ENCODE measurements around the gene TBL1X.
A peak's percentile ranks its signal among the peaks of the same experiment; 100 is the strongest.
"Not testable (repeated sequence)": the region's sequence is repeated elsewhere in the genome, so short reads cannot be mapped to it uniquely, and the experiment has no call there.

The TBL1X gene

GRCh38 chrX:9459186-9459748 lies 5.6 kb upstream of the TBL1X start:
- Histone ChIP-seq H3K4me1 (peaks cover 19% of the 10 kb centered on the region), H3K4me3 (no peak overlapping the region), H3K27me3 (no peaks in the 10 kb centered on the region), H3K9me3 (no peaks in the 10 kb centered on the region), H4K20me1 (no peaks in the 10 kb centered on the region), H3K36me3 (no peaks in the 10 kb centered on the region), H3K4me2 (no peak overlapping the region), H3K9ac (no peak overlapping the region), H3K27ac (no peak overlapping the region)
- TF ChIP-seq Cebpa-rat (IDR thresholded peaks at IDR 0.05), result no peak

DNA sequence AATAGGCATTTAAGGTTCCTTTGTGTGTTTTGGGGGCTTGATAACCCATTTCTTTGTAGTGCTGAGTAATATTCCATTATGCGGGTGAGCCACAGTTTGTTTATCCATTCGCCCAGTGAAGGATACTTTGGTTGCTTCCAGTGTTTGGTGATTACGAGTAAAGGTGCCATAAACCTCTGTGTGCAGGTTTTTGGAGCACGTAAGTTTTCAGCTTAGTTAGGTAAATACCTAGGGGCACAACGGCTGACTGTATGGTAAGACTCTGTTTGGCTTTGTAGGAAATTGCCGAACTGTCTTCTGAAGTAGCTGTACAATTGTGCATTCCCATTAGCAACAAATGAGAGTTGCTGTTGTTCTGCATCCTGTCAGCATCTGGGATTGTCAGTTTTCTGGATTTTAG lies 3.8 kb upstream of the TBL1X start:
- no peak overlapping the region for H3K4me3 ChIP-seq
- TF ChIP-seq Cebpa-rat (IDR thresholded peaks at IDR 0.05), result no peak
- no peak overlapping the region for H3K27ac ChIP-seq
- H3K4me2 ChIP-seq, result no peak overlapping the region
- no peaks in the 10 kb centered on the region for H4K20me1 ChIP-seq
- H3K36me3 ChIP-seq, result no peaks in the 10 kb centered on the region
- no peak overlapping the region for H3K9ac ChIP-seq
- no peaks in the 10 kb centered on the region for H3K27me3 ChIP-seq
- peaks cover 19% of the 10 kb centered on the region for H3K4me1 ChIP-seq
- peaks cover 7% of the 10 kb centered on the region for H3K9me3 ChIP-seq

DNA sequence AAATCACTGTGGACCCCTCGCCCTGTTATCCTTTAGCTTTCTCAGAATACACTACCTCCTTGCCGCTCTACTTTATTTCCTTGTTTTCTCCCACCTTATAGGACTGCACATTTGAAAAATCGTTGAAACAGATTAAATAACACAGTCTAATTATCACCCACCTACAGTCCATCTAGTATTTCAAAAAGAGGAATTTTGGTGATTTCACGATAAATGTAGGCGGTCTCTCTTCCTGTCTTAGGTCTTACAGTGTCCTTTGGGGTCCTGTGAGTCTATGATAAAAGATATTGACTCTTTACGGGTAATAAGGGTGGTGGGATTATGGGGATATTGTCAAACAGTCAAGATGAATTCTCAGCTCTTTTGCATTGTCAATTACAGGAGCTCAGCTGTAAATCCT lies 2.4 kb upstream of the TBL1X start:
- Histone ChIP-seq H3K4me2 (peak overlapping the region; percentile 43), H3K27ac (peak overlapping the region; percentile 59), H3K4me3 (no peak overlapping the region), H4K20me1 (peaks cover 13% of the 10 kb centered on the region), H3K4me1 (peaks cover 28% of the 10 kb centered on the region), H3K27me3 (no peaks in the 10 kb centered on the region), H3K9me3 (peaks cover 7% of the 10 kb centered on the region), H3K9ac (no peak overlapping the region), H3K36me3 (no peaks in the 10 kb centered on the region)
- TF ChIP-seq Cebpa-rat (IDR thresholded peaks at IDR 0.05), result no peak

DNA sequence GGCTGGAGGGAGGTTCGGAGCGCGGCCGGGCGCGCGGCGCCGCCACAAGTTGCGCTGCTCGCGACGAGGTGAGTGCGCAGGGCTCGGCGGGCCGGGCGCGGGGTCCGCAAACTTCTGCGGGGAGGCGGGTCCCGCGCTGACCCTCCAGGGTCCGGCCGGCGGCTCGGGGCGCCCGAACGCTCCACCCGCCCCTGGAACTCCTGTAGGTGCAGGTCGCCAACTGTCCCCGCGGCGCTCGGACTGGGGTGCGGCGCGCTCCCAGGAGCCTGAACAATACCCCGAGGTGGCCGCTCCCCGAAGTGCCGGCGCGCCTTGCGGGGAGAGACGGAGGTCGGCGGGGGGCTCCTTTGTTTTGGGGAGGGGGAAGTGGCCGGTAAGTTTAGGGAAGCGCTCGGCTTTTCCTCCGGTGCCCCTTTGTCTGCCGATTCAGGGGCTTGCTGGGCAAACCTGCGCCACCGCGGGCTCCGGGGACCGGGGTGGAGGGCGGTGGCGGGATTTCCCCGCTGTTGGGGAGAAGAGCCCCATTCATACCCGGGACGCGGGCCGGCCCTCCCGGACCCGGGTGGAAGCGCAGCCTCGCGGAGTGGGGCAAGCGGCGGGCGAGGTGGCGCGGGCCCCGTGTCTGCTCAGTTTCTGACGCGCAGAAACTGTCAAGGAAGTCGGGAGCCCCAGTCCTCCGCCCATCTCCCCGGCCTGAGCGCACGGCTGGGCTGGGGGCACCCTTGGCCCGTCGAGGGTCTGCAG lies 694 bp downstream of the TBL1X start:
- Histone ChIP-seq H3K4me2 (peak overlapping the region; percentile 74), H4K20me1 (peaks cover 44% of the 10 kb centered on the region), H3K27ac (peak overlapping the region; percentile 93), H3K4me3 (peak overlapping the region; percentile 82), H3K9ac (peak overlapping the region; percentile 90), H3K36me3 (peaks cover 28% of the 10 kb centered on the region), H3K27me3 (no peaks in the 10 kb centered on the region), H3K4me1 (peaks cover 38% of the 10 kb centered on the region), H3K9me3 (peaks cover 7% of the 10 kb centered on the region)
- no peak for TF ChIP-seq Cebpa-rat (IDR thresholded peaks at IDR 0.05)

- H3K27ac ChIP-seq, result peak overlapping the region; percentile 93
- H3K4me1 ChIP-seq, result peaks cover 38% of the 10 kb centered on the region
- TF ChIP-seq Cebpa-rat (IDR thresholded peaks at IDR 0.05), result no peak
- peak overlapping the region; percentile 74 for H3K4me2 ChIP-seq
- peaks cover 50% of the 10 kb centered on the region for H4K20me1 ChIP-seq
- H3K36me3 ChIP-seq, result peaks cover 33% of the 10 kb centered on the region
- peak overlapping the region; percentile 90 for H3K9ac ChIP-seq
- H3K9me3 ChIP-seq, result peaks cover 7% of the 10 kb centered on the region
- no peaks in the 10 kb centered on the region for H3K27me3 ChIP-seq
- H3K4me3 ChIP-seq, result peak overlapping the region; percentile 82
Measured at GRCh38 chrX:9466124-9466495, 1.3 kb downstream of the TBL1X start.

DNA sequence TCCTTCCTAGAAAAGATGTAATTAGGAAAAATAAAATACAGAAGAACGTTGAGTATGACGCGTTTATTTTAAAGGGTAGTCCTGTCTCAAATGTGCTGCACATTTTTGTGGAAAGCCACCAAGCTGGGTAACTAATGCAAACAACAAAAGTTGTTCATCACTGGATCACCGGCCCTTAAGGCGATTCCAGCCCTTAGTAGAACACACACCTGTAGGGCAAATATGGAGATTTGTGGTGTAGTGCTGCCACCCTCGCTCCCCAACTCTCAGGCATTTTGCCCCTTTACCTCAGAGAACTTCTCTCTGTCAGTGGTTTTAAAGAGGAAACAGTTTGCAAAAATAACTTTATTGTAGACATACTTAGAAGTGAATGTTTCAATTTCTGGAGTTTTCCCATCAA lies 1.9 kb downstream of the TBL1X start:
- Histone ChIP-seq H3K36me3 (peaks cover 38% of the 10 kb centered on the region), H3K4me1 (peaks cover 38% of the 10 kb centered on the region), H4K20me1 (peaks cover 56% of the 10 kb centered on the region), H3K4me2 (peak overlapping the region; percentile 74), H3K27me3 (no peaks in the 10 kb centered on the region), H3K9me3 (peaks cover 7% of the 10 kb centered on the region), H3K4me3 (peak overlapping the region; percentile 82), H3K27ac (peak overlapping the region; percentile 93; the same call in 1 of the 2 replicates), H3K9ac (peak overlapping the region; percentile 90)
- TF ChIP-seq Cebpa-rat (IDR thresholded peaks at IDR 0.05), result no peak

DNA sequence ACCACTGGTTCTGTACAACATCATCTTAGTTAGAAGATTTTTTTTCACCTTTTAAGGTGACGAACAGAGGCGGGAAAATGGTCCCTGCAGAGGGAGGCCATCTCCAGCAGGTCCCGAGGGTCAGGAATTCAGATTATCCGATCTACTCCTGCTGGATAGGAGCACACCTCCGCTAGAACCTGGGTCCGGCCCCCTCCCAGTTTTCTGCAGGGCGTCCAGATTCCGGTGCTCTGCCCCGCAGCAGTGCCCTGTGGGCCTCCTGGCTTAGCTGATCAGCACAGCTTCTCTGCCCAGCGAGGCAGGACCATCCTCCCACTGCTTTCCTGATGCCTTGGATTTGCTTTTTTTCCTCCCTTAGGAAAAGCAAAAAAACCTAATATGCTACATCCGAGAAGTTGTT lies 2.3 kb downstream of the TBL1X start:
- Histone ChIP-seq H3K4me2 (peak overlapping the region; percentile 74), H3K27ac (no peak overlapping the region), H3K9ac (peak overlapping the region; percentile 55; the same call in 1 of the 2 replicates), H3K27me3 (no peaks in the 10 kb centered on the region), H3K9me3 (peaks cover 7% of the 10 kb centered on the region), H4K20me1 (peaks cover 60% of the 10 kb centered on the region), H3K36me3 (peaks cover 42% of the 10 kb centered on the region), H3K4me3 (peak overlapping the region; percentile 82), H3K4me1 (peaks cover 37% of the 10 kb centered on the region)
- no peak for TF ChIP-seq Cebpa-rat (IDR thresholded peaks at IDR 0.05)

DNA sequence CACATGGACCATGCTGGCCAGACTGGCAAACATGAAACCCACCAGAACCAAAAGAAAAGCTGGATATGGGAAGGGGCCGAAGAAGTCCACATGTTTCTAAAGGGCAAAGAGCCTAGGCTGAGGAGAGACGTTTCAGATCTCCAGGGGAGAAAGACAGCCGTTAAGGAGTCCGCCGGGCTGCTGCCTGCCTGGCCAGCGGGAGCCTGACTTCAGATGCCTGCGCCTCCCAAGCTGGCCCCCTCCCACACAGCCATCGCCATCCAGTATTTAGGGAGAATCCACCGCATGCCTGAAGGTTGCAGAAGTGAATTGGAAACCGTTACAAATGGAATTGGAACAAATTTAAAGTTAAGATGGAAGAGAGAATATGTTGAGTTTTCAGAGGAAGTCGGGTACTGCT lies 2.9 kb downstream of the TBL1X start:
- Histone ChIP-seq H4K20me1 (peaks cover 66% of the 10 kb centered on the region), H3K4me1 (peaks cover 31% of the 10 kb centered on the region), H3K9ac (no peak overlapping the region), H3K4me2 (peak overlapping the region; percentile 74), H3K4me3 (no peak overlapping the region), H3K27ac (no peak overlapping the region), H3K9me3 (peaks cover 7% of the 10 kb centered on the region), H3K36me3 (peaks cover 42% of the 10 kb centered on the region), H3K27me3 (no peaks in the 10 kb centered on the region)
- TF ChIP-seq Cebpa-rat (IDR thresholded peaks at IDR 0.05), result no peak

GRCh38 chrX:9471571-9471985 lies 6.7 kb downstream of the TBL1X start:
- peaks cover 98% of the 10 kb centered on the region for H4K20me1 ChIP-seq
- no peak overlapping the region for H3K27ac ChIP-seq
- no peaks in the 10 kb centered on the region; the same call in 1 of the 2 replicates for H3K9me3 ChIP-seq
- peaks cover 34% of the 10 kb centered on the region for H3K4me1 ChIP-seq
- H3K4me3 ChIP-seq, result no peak overlapping the region
- H3K4me2 ChIP-seq, result no peak overlapping the region
- H3K27me3 ChIP-seq, result no peaks in the 10 kb centered on the region
- peaks cover 57% of the 10 kb centered on the region for H3K36me3 ChIP-seq
- TF ChIP-seq Cebpa-rat (IDR thresholded peaks at IDR 0.05), result no peak
- no peak overlapping the region for H3K9ac ChIP-seq

- Histone ChIP-seq H3K27ac (no peak overlapping the region), H4K20me1 (peaks cover 77% of the 10 kb centered on the region), H3K4me2 (no peak overlapping the region), H3K27me3 (no peaks in the 10 kb centered on the region), H3K36me3 (peaks cover 54% of the 10 kb centered on the region), H3K9ac (no peak overlapping the region), H3K9me3 (peaks cover 10% of the 10 kb centered on the region), H3K4me1 (peaks cover 33% of the 10 kb centered on the region), H3K4me3 (no peak overlapping the region)
- TF ChIP-seq Cebpa-rat (IDR thresholded peaks at IDR 0.05), result no peak
Measured at GRCh38 chrX:9473708-9474107, 8.8 kb downstream of the TBL1X start.

DNA sequence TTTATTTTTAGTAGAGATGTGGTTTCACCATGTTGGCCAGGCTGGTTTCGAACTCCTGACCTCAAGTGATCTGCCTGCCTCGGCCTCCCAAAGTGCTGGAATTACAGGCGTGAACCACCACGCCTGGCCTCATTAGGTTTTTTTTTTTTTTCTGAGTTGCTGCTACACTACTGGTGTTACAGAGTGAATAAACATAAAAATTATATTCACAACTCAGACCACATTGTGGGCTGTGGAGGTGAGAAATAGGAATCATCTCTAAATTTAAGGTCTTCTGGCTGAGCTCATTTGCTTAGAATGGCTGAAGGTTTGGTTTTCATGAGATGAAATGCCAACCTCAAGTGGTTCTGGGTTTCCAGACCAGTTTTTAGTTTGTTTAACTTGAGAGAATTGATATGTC lies 10.6 kb downstream of the TBL1X start:
- H3K27me3 ChIP-seq, H3K9ac ChIP-seq, H3K4me3 ChIP-seq, H3K27ac ChIP-seq: not testable (repeated sequence)
- Histone ChIP-seq H3K4me2 (peak overlapping the region; percentile 81), H4K20me1 (peaks cover 60% of the 10 kb centered on the region), H3K4me1 (peaks cover 33% of the 10 kb centered on the region), H3K9me3 (peaks cover 25% of the 10 kb centered on the region), H3K36me3 (peaks cover 47% of the 10 kb centered on the region)

Data from BLaER1 (cell line).